ENCODE results near the gene SLC39A1.
"Not testable (repeated sequence)": the region's sequence is repeated elsewhere in the genome, so short reads cannot be mapped to it uniquely, and the experiment has no call there.

The SLC39A1 gene

GRCh38 chr1:153922972-153923925, 40.1 kb downstream of the SLC39A1 start, which contains the start of gene GATAD2B:
Gene GATAD2B (minus strand): TSS chr1:153922972. CDS start chr1:153828347, 94,625 bp downstream.
- TF ChIP-seq ZNF384 (IDR thresholded peaks at IDR 0.05) (peak; percentile 93), ELF4 (IDR thresholded peaks at IDR 0.05) (no peak), CTBP1 (IDR thresholded peaks at IDR 0.05; ENCODE audit: borderline replicate concordance) (no peak), L3MBTL2 (conservative IDR thresholded peaks at IDR 0.05) (peak; percentile 82), FOXK2 (IDR thresholded peaks at IDR 0.05) (no peak), PKNOX1 (IDR thresholded peaks at IDR 0.05) (peak; percentile 100)
- ChIA-PET CTCF (interaction anchor here (0.5 to 1.5 kb wide), 7 partner anchors 23 to 124 kb away, joined by 3 to 5 read pairs (median 3); partner anchors contain the start of genes DENND4B, JTB and RAB13), POLR2A (interaction anchor here (0.6 to 5.4 kb wide), 25 partner anchors 10 to 147 kb away, joined by 3 to 45 read pairs (median 6); partner anchors contain the start of genes CREB3L4, CRTC2, DENND4B and JTB)
- peak; percentile 99 for DNase-seq (ENCODE audit: extremely low spot score)

GRCh38 chr1:153922076-153922971, 41.0 kb downstream of the SLC39A1 start:
- ChIA-PET CTCF (interaction anchor here (0.7 to 1.5 kb wide), 5 partner anchors 24 to 64 kb away, joined by 3 to 5 read pairs (median 3); partner anchors contain the start of genes DENND4B, RAB13 and SLC39A1), POLR2A (interaction anchor here (0.6 to 5.4 kb wide), 27 partner anchors 9 to 139 kb away, joined by 3 to 45 read pairs (median 5); partner anchors contain the start of genes CREB3L4, CRTC2, DENND4B and JTB)
- peak; percentile 70 for DNase-seq (ENCODE audit: extremely low spot score)
- TF ChIP-seq L3MBTL2 (conservative IDR thresholded peaks at IDR 0.05) (peak; percentile 37; the same call in 1 of the 2 replicates), BHLHE40 (IDR thresholded peaks at IDR 0.05; ENCODE audit: borderline replicate concordance) (no peak)

GRCh38 chr1:153921803-153922075, 41.6 kb downstream of the SLC39A1 start:
- ChIA-PET CTCF (interaction anchor here (0.6 to 0.9 kb wide), 3 partner anchors 16 to 46 kb away, joined by 3 read pairs; partner anchors contain the start of gene DENND4B), POLR2A (interaction anchor here (0.9 to 5.4 kb wide), 17 partner anchors 9 to 138 kb away, joined by 3 to 45 read pairs (median 8); partner anchors contain the start of genes CREB3L4, DENND4B, JTB and SLC39A1)
- no peak for TF ChIP-seq L3MBTL2 (conservative IDR thresholded peaks at IDR 0.05)
- TF ChIP-seq ARNT (IDR thresholded peaks at IDR 0.05) = no peak
- DNase-seq (ENCODE audit: extremely low spot score) = peak; percentile 23

GRCh38 chr1:153921080-153921802, 42.1 kb downstream of the SLC39A1 start:
- DNase-seq (ENCODE audit: extremely low spot score) = peak; percentile 6
- TF ChIP-seq SUZ12 (IDR thresholded peaks at IDR 0.05) = no peak
- ChIA-PET POLR2A (interaction anchor here (0.7 to 5.4 kb wide), 19 partner anchors 8 to 137 kb away, joined by 3 to 45 read pairs (median 4); partner anchors contain the start of genes CREB3L4, DENND4B, JTB and RAB13), CTCF (interaction anchor here (0.5 to 0.9 kb wide), 5 partner anchors 10 to 90 kb away, joined by 3 to 6 read pairs (median 3); partner anchors contain the start of gene DENND4B)

GRCh38 chr1:153919876-153920852, 43.2 kb downstream of the SLC39A1 start:
- CTCF ChIA-PET = interaction anchor here (0.8 to 1.0 kb wide), 3 partner anchors 9 to 94 kb away, joined by 3 to 4 read pairs (median 3); no protein-coding TSS in a partner anchor
- TF ChIP-seq PKNOX1 (IDR thresholded peaks at IDR 0.05) (peak; percentile 88), ELF4 (IDR thresholded peaks at IDR 0.05) (no peak)
- DNase-seq (ENCODE audit: extremely low spot score) = peak; percentile 17
- POLR2A ChIA-PET = interaction anchor here (1.1 to 5.4 kb wide), 5 partner anchors 38 to 99 kb away, joined by 3 to 45 read pairs (median 23); partner anchors contain the start of genes CREB3L4, RAB13 and SLC39A1

- POLR2A ChIA-PET = interaction anchor here (0.8 kb wide), 1 partner anchor 51 kb away, joined by 3 read pairs; the partner anchor contains the start of gene CREB3L4
- CTCF ChIA-PET = no interaction called here
These were observed 47.0 kb downstream of the SLC39A1 start for GRCh38 chr1:153916297-153916696.

GRCh38 chr1:153912349-153912748, 51.0 kb downstream of the SLC39A1 start:
- POLR2A ChIA-PET = interaction anchor here (0.7 to 1.8 kb wide), 2 partner anchors 10 to 11 kb away, joined by 6 to 8 read pairs; partner anchors contain the start of gene GATAD2B

More at GRCh38 chr1:153916297-153916696, 47.0 kb downstream of the SLC39A1 start:
- no peak for DNase-seq (ENCODE audit: extremely low spot score)
- TF ChIP-seq ZNF384 (IDR thresholded peaks at IDR 0.05) (peak; percentile 27; the same call in 1 of the 2 replicates), CTBP1 (IDR thresholded peaks at IDR 0.05; ENCODE audit: borderline replicate concordance) (no peak)

GRCh38 chr1:153910560-153910959, 52.8 kb downstream of the SLC39A1 start:
- POLR2A ChIA-PET = interaction anchor here (0.9 to 1.3 kb wide), 2 partner anchors 12 to 65 kb away, joined by 3 to 4 read pairs; partner anchors contain the start of gene GATAD2B
- CTCF ChIA-PET = interaction anchor here (1.2 kb wide), 1 partner anchor 9 kb away, joined by 3 read pairs; no protein-coding TSS in a partner anchor
- not testable (repeated sequence) for DNase-seq (ENCODE audit: extremely low spot score)

More at GRCh38 chr1:153912349-153912748, 51.0 kb downstream of the SLC39A1 start:
- no peak for DNase-seq (ENCODE audit: extremely low spot score)
- TF ChIP-seq SUZ12 (IDR thresholded peaks at IDR 0.05) (no peak), LEF1 (IDR thresholded peaks at IDR 0.05; ENCODE audit: borderline replicate concordance) (no peak), HDGF (IDR thresholded peaks at IDR 0.05; ENCODE audit: borderline replicate concordance) (no peak), PKNOX1 (IDR thresholded peaks at IDR 0.05) (no peak), ZNF384 (IDR thresholded peaks at IDR 0.05) (no peak), ARNT (IDR thresholded peaks at IDR 0.05) (no peak), NFRKB (IDR thresholded peaks at IDR 0.05) (no peak), FOXM1 (IDR thresholded peaks at IDR 0.05; ENCODE audit: borderline replicate concordance) (no peak), FOXA1 (IDR thresholded peaks at IDR 0.05) (no peak), BHLHE40 (IDR thresholded peaks at IDR 0.05; ENCODE audit: borderline replicate concordance) (no peak), L3MBTL2 (conservative IDR thresholded peaks at IDR 0.05) (no peak)
- CTCF ChIA-PET = no interaction called here

All from HEK293T (cell line).